HUES48 (cell line): ENCODE results near the gene TTC34.

Source experiments
- H3K27ac ChIP-seq: one replicate; pipeline ENCODE4 v1.7.0; 2013; ENCODE audit warnings: low read depth, low read length, inconsistent platforms
- H3K27me3 ChIP-seq: 2 replicates; pipeline ENCODE4 v1.6.1; 2013; ENCODE audit warnings: mild to moderate bottlenecking, low read length; ENCODE audit not compliant: control insufficient read depth, insufficient read depth
- H3K36me3 ChIP-seq: 2 replicates; pipeline ENCODE4 v1.6.1; 2013; ENCODE audit warnings: low read length; ENCODE audit not compliant: control insufficient read depth, insufficient read depth
- H3K4me1 ChIP-seq: 2 replicates; pipeline ENCODE4 v1.6.1; 2013; ENCODE audit warnings: mild to moderate bottlenecking, low read length; ENCODE audit not compliant: control insufficient read depth, insufficient read depth
- H3K4me3 ChIP-seq: 2 replicates; pipeline ENCODE4 v1.5.1; 2013; ENCODE audit warnings: mild to moderate bottlenecking, low read depth, low read length
- H3K9ac ChIP-seq: 2 replicates; pipeline ENCODE4 v1.6.1; 2013; ENCODE audit warnings: mild to moderate bottlenecking, low read depth, low read length, moderate library complexity
- H3K9me3 ChIP-seq: 2 replicates; pipeline ENCODE4 v1.6.1; 2013; ENCODE audit warnings: low read length; ENCODE audit not compliant: control insufficient read depth, insufficient read depth

The TTC34 gene

DNA sequence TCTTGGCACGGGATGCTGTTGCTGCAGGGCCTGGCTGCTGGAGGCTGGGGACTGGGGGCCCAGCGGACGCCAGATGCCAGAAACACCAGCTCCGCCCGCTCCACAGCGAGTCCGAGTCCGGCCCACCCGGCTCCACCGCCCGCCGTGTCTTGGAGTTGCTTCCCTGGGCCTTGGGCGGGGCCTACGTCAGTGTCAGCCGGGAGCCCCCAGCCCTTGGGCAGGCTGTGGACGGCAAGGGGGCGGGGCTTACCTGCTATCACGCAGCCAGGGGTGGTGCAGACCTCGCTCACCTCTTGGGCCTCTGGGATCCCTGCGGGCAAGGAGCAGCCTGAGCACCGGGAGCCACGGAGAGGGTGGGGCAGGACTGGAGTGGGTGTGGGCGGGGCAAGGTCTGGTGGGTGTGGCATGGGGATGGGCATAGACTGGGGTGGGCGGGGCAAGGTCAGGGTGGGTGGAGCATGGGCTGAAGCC, 190.4 kb downstream of the TTC34 start:
- H3K4me1 ChIP-seq, result peaks cover 4% of the 10 kb centered on the region; the same call in 1 of the 2 replicates
- H3K27ac ChIP-seq, result no peak overlapping the region
- H3K9ac ChIP-seq, result no peak overlapping the region
- no peaks in the 10 kb centered on the region for H3K36me3 ChIP-seq
- peak overlapping the region; percentile 35; the same call in 1 of the 2 replicates for H3K4me3 ChIP-seq
- H3K27me3 ChIP-seq, result no peaks in the 10 kb centered on the region
- H3K9me3 ChIP-seq, result no peaks in the 10 kb centered on the region

DNA sequence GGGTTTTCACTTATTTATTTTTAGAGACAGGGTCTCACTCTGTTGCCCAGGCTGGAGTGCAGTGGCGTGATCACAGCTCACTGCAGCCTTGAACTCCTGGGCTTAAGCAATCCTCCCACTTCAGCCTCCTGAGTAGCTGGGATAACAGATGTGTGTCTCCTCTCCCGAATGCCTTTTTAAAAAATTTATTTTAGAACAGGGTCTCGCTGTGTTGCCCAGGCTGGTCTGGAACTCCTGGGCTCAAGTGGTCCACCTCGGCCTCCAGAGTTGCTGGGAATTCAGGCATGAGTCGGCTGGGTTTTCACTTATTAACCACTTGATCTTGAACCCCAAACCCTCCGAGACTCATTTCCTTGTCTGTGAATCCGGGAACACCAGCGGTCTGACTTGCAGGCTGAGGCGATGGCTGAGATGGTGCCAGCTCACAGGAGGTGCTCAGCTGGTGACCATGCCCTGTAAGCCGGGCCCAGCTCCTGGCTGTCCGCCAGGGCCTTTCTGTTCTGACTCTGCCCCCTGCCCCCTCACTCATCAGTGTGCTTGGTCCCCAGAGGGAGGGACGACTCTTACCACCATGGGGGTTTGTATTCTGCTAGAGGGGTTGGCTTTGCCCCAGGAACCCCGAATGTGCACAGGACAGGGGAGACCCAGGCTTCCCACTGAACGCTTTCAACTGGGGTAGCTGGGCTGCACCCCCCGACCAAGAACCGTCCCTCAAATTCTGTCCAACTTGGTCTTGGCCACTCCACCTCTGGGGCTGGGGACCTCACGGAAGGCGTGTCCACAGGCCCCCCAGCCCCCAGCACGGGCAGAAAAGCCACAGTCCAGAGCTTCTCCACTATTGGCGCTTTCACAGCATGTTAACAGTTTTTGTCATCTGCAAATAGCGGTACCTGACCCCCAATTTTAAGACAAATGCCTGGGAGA, 191.2 kb downstream of the TTC34 start:
- Histone ChIP-seq H3K9ac (no peak overlapping the region), H3K36me3 (no peaks in the 10 kb centered on the region), H3K27ac (no peak overlapping the region), H3K4me1 (peaks cover 4% of the 10 kb centered on the region; the same call in 1 of the 2 replicates), H3K4me3 (no peak overlapping the region; the same call in 1 of the 2 replicates), H3K27me3 (no peaks in the 10 kb centered on the region), H3K9me3 (no peaks in the 10 kb centered on the region)

DNA sequence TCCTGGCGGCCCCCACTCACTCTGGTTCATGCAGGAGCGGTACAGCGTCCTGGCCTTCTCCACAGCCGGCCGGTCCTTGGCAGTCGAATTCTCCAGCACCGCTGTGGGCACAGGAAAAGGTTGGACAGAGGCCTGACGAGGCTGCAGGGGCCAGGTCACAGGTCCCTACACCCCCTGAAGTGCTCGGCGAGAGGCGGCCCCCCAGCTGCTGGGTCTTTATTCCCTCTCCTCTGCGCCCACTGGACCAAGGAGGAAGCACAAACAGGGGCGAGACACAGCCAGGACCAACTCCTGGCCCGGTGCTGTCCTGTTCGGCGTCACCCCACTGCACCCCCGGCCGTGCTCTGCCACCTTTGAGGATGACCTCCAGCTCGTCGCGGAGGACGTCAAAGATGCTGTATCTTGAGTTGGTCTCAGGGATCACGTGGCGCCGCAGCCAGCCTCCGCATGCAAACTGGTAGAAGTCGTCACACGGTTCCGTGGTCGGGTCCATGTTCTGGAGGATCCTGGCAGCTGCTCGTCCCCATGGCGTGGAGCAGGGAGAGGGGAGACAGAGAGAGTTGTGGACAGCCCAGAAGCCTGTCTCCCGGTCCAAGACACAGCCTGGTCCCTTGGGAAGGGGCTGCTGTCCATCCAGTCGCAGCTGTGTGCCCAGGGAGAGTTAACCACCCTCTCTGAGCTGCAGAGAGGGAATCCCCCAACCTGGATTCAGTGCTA, 192.0 kb downstream of the TTC34 start:
- Histone ChIP-seq H3K4me3 (no peak overlapping the region), H3K27ac (no peak overlapping the region), H3K9ac (no peak overlapping the region), H3K9me3 (no peaks in the 10 kb centered on the region), H3K4me1 (peaks cover 4% of the 10 kb centered on the region; the same call in 1 of the 2 replicates), H3K36me3 (no peaks in the 10 kb centered on the region), H3K27me3 (no peaks in the 10 kb centered on the region)

DNA sequence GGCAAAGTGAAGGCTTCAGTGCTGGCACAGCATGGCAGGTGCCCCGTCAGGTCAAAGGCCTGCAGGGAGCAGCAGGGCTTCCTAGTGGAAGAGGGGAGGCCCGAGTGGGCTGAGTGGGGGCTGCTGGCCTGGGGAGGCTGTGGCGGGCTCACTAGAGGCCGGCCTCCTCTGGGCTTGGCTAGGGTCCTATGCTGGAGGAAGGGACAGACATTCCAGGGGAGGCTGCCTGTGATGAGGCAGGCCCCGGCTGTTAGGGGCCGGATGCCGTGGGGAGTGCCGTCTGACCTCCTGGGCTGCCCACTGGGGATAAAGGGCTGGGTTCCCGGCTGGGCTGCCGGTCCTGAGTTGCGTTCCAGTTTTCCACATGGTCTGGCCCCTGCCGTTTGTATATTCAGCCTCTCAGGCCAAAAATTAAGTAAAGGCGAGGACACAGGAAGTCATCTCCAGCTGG, 193.8 kb downstream of the TTC34 start:
- no peaks in the 10 kb centered on the region for H3K36me3 ChIP-seq
- H3K27me3 ChIP-seq, result no peaks in the 10 kb centered on the region
- peaks cover 4% of the 10 kb centered on the region; the same call in 1 of the 2 replicates for H3K4me1 ChIP-seq
- H3K27ac ChIP-seq, result no peak overlapping the region
- no peak overlapping the region for H3K4me3 ChIP-seq
- H3K9me3 ChIP-seq, result no peaks in the 10 kb centered on the region
- H3K9ac ChIP-seq, result no peak overlapping the region

DNA sequence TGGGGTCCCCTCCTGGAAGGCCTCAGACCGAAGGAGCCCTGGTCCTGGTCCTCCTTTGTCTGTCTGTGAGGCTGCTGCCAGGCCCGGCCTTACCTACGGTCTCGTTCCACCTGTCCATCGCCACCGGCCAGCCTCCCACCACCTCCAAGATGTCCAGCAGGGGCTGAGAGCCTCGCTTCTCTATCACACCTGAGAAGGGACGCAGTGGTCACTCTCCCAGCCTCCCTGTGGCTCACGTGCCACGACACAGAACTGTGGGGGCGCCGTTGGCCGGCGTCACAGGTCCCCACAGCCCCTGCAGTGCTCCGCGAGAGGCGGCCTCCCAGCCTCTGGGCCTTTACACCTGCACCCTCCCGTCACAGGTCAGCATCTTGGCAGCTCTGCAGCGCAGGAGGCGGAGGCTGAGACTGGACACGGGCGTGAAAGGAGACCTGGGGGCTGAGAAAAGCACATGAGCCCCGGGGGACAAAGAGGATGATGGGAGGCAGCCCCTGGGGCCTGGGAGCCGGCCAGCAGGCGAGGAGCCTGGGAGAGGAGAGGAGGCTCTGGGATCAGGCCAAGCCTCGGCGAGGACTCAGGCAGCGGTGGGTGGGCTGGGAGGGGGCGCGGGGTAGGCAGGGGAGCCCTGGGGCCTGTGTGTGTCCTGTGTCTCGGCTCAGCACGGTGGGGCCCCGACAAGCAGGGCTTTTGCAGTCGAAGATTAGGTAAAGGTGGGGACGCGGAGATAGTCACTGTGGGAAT, 194.4 kb downstream of the TTC34 start:
- H3K9ac ChIP-seq, result no peak overlapping the region
- H3K4me3 ChIP-seq, result no peak overlapping the region
- no peaks in the 10 kb centered on the region for H3K27me3 ChIP-seq
- H3K36me3 ChIP-seq, result no peaks in the 10 kb centered on the region
- H3K9me3 ChIP-seq, result no peaks in the 10 kb centered on the region
- H3K4me1 ChIP-seq, result peaks cover 4% of the 10 kb centered on the region; the same call in 1 of the 2 replicates
- no peak overlapping the region for H3K27ac ChIP-seq

DNA sequence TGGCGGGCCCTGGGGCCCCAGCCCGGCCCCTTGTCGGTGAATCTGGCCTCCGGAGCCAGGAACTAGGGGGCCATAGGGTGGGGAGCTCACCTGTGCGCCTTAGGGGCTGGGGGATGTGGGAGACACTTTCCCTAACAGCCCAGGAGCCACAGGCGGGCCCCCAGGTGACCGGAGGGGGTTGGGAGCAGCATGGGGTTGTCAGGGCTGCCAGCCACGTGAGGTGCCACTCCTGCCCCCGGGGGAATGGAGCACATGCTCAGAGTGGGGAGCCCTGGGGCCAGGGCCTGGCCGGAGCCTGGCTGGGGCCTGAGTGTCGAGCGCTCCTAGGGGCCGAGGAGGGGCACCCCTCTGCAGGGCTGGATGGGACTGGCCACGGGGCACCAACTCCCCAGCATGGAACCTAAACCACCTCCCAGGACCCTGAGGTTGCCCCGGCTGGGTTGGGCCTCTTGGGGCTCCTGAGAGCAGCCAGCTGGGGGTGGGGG, 195.1 kb downstream of the TTC34 start:
- H3K9me3 ChIP-seq, result no peaks in the 10 kb centered on the region
- H3K4me3 ChIP-seq, result no peak overlapping the region
- H3K4me1 ChIP-seq, result peaks cover 1% of the 10 kb centered on the region; the same call in 1 of the 2 replicates
- H3K27me3 ChIP-seq, result no peaks in the 10 kb centered on the region
- no peak overlapping the region for H3K27ac ChIP-seq
- no peaks in the 10 kb centered on the region for H3K36me3 ChIP-seq
- H3K9ac ChIP-seq, result no peak overlapping the region

DNA sequence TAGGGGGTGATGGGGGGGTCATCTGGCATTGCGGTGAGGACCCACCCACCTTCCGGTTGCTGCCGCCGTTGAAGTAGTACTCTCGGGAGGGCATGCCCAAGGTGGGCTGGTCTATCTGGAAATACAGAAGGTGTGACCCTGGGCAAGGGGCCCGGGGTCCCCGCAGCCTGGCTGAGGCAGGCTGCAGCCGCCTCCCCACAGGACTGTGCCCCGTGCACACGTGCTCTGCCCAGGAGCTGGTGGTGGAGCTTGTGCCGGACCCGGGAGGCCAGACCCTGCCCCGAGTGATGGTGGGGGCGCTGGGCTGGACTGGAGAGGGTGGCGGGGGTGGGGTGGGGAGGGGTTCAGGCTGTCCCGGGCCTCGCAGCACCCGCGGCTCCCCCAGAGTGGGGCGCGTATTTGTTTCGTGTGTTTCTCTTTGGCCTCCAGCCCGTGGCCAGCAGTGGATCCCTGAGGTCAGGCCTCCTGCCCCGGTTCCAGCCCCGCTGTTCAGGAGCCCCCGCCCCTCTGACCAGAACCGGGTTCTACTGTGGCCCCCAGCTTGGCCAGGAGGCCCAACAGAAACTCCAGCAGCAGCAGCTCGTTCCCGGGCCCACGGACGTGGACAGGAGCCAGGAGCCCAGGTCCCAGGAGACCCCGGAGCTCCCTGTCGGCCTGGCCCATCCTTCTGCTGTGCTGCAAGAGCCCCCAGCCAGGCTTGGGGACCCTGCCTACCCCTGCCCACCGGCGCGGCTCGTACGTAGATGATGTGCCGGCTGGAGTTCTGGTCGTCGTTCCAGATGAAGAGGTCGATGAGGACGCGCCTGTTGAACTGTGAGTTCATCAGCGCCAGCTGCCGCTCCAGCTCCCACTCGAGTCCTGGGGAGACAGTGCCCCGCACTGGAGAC, 195.7 kb downstream of the TTC34 start:
- Histone ChIP-seq H3K4me3 (no peak overlapping the region), H3K27ac (no peak overlapping the region), H3K36me3 (no peaks in the 10 kb centered on the region), H3K27me3 (no peaks in the 10 kb centered on the region), H3K4me1 (no peaks in the 10 kb centered on the region), H3K9ac (no peak overlapping the region), H3K9me3 (no peaks in the 10 kb centered on the region)

DNA sequence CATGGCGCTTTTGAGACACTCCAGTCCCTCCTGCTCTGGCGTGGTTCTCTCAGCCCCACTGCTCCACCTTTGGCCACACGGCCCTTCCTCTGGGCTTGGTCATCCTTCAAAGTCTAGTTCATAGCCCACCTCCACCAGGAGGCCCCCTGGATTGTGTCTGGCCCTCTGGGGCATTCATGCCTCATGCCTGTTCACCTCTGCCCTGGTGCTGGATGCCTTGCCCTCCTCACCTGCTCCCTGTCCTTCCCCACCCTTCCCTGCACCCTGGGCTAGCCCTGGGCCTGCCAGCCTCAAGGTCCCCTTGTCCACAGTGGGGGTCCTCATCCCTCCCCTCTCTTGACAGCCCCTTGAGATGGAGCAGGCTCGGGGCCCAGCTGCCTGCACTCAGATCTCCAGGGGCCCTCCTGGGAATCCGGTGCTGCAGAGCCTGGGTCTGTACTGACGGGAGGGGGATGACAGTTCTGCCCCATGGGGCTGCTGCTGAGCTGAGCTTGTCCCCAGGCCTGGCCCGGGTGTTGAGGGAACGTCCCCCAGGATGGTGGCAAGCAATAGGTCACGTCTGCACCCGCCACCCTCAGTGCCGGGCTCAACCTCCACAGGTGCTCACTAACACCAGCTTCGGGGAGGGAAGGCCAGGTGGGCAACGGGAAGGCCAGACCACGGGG, 196.5 kb downstream of the TTC34 start:
- Histone ChIP-seq H3K9me3 (no peaks in the 10 kb centered on the region), H3K36me3 (no peaks in the 10 kb centered on the region), H3K27me3 (no peaks in the 10 kb centered on the region), H3K9ac (no peak overlapping the region), H3K4me1 (no peaks in the 10 kb centered on the region), H3K4me3 (no peak overlapping the region), H3K27ac (no peak overlapping the region)

DNA sequence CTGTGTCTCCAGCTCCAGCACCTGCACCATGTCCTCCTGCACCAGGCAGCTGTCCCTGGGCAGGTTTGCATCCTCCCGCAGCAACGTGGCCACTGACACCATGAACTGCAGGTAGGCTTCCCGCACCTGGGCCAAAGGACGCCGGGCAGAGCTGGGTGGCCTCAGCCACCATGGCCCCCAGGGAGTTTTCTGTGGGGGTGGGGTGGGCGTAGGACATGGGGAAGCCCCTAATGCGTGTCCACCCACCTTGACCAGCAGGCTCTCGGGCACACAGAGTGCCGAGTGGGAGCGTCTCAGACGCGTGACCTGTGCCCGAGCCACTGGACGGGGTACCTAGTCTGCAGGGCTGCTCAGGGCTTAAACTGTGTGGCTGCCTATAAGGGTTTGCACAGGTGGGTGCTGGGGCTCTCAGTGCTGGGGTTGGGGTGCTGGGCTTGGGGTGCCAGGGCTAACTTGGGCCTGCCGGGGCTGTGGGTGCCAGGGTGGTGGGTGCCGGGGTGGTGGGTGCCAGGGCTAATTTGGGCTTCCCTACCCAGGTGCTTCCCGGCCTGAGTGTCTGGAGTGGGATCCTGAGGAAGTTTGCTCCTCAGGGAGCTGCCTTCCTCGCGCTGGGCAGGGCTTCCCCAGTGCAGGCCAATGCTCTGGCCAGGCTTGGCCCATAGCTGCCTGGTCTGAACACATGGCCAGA, 197.2 kb downstream of the TTC34 start:
- Histone ChIP-seq H3K9me3 (no peaks in the 10 kb centered on the region), H3K9ac (no peak overlapping the region), H3K4me1 (no peaks in the 10 kb centered on the region), H3K27ac (no peak overlapping the region), H3K27me3 (no peaks in the 10 kb centered on the region), H3K36me3 (no peaks in the 10 kb centered on the region), H3K4me3 (no peak overlapping the region)
